A549 (cell line): ENCODE measurements around the gene TRNAU1AP.

Experiments used
- CHD2 ChIP-seq: fragments of 150-350 bp; IDR thresholded peaks from 2 replicates; pipeline ENCODE4 v1.6.1; 2014; ENCODE audit warnings: low read length; ENCODE audit not compliant: partially characterized antibody
- CTCF ChIP-seq: fragments of >200 bp; sonication (Bioruptor Twin); formaldehyde crosslinking; IDR thresholded peaks from 3 replicates; pipeline ENCODE4 v1.5.1; 2016
- EP300 ChIP-seq, 2 experiments: fragments of >200 bp; sonication (Bioruptor Twin); formaldehyde crosslinking; IDR thresholded peaks; 2 replicates in 1 of 2; 3 replicates in 1 of 2; pipeline ENCODE4 v1.6.1; 2016 to 2017
- JUN ChIP-seq, 2 experiments: fragments of >200 bp; sonication (Bioruptor Twin); formaldehyde crosslinking; IDR thresholded peaks; 2 replicates in 1 of 2; 3 replicates in 1 of 2; pipeline ENCODE4 v1.6.1; 2016 to 2017
- JUNB ChIP-seq: fragments of >200 bp; sonication (Bioruptor Twin); formaldehyde crosslinking; IDR thresholded peaks from 2 replicates; pipeline ENCODE4 v1.6.1; 2016
- MAFK ChIP-seq: fragments of 450-650 bp; IDR thresholded peaks from 2 replicates; pipeline ENCODE4 v1.6.1; 2014; ENCODE audit not compliant: partially characterized antibody
- POLR2A ChIP-seq: IDR thresholded peaks from 2 replicates; pipeline ENCODE4 v1.6.1; 2012; ENCODE audit warnings: mild to moderate bottlenecking, low read length
- POLR2AphosphoS2 ChIP-seq: conservative IDR thresholded peaks from 2 replicates; pipeline ENCODE4 v1.6.1; 2012; ENCODE audit warnings: low read length, improper control_type of control experiment, inconsistent platforms
- RAD21 ChIP-seq, 2 experiments: fragments of >200 bp in 1 of 2; sonication (Bioruptor Twin) in 1 of 2; formaldehyde crosslinking in 1 of 2; IDR thresholded peaks in 1 of 2; conservative IDR thresholded peaks in 1 of 2; 2 replicates in 1 of 2; 3 replicates in 1 of 2; pipeline ENCODE4 v1.6.1; 2012 to 2018; ENCODE audit warnings: inconsistent platforms in 1 of 2
- REST ChIP-seq: fragments of 200-600 bp; sonication (generic); IDR thresholded peaks from 2 replicates; pipeline ENCODE4 v1.6.1; 2016; ENCODE audit warnings: antibody characterized with exemption, mild to moderate bottlenecking, moderate library complexity
- SMC3 ChIP-seq: fragments of >200 bp; sonication (Bioruptor Twin); formaldehyde crosslinking; IDR thresholded peaks from 3 replicates; pipeline ENCODE4 v1.6.1; 2018; ENCODE audit warnings: inconsistent platforms
- ZFP36 ChIP-seq: fragments of 450-650 bp; IDR thresholded peaks from 2 replicates; pipeline ENCODE4 v1.6.1; 2014; ENCODE audit warnings: borderline replicate concordance; ENCODE audit not compliant: partially characterized antibody
- ZSCAN20 ChIP-seq: fragments of 250-450 bp; sonication (Bioruptor Pico); IDR thresholded peaks from 2 replicates; pipeline ENCODE4 v1.8.0; 2022; ENCODE audit warnings: mild to moderate bottlenecking, moderate library complexity

GRCh38 chr1:28613175-28613574 is 60.3 kb downstream of the TRNAU1AP start:
- no peak for TF ChIP-seq POLR2A
- TF ChIP-seq ZSCAN20 (CRISPR knock-in tag), result no peak
- no peak for TF ChIP-seq SMC3
- no peak for TF ChIP-seq JUNB
- TF ChIP-seq JUN (IDR thresholded peaks at IDR 0.05), result no peak
- TF ChIP-seq EP300 (IDR thresholded peaks at IDR 0.05), result no peak
- no peak for TF ChIP-seq MAFK
- TF ChIP-seq CTCF, result no peak
- TF ChIP-seq ZFP36, result no peak
- no peak for TF ChIP-seq REST
- TF ChIP-seq CHD2, result no peak
- TF ChIP-seq POLR2AphosphoS2, result no peak
- no peak for TF ChIP-seq RAD21 (conservative IDR thresholded peaks at IDR 0.05 in 1 of 2, IDR thresholded peaks at IDR 0.05 in 1 of 2)
